GM23248 (cell line): ENCODE data around the gene TCHH. TPM values are rescaled to one million over a fixed set of nuclear protein-coding genes. Genes with fewer than 3 reads are reported as not detected.

Experiments used
- DNase-seq: peaks from one replicate; pipeline ENCODE4 v3.0.0-alpha.2; 2015
- H2AFZ ChIP-seq: fragments of 200-600 bp; sonication (generic); 2 replicates; pipeline ENCODE4 v1.6.1; 2016; ENCODE audit warnings: antibody characterized with exemption
- H3F3A ChIP-seq: fragments of 200-600 bp; sonication (generic); 2 replicates; pipeline ENCODE4 v1.6.1; 2016; ENCODE audit warnings: mild to moderate bottlenecking, antibody characterized with exemption, mixed run types; ENCODE audit not compliant: insufficient read depth
- H3K27ac ChIP-seq: fragments of 200-600 bp; sonication (generic); 2 replicates; pipeline ENCODE4 v1.5.1; 2016; ENCODE audit warnings: mild to moderate bottlenecking
- H3K27me3 ChIP-seq: fragments of 200-600 bp; sonication (generic); replicated peaks from 2 replicates; pipeline ENCODE4 v1.6.1; 2016; ENCODE audit warnings: mild to moderate bottlenecking; ENCODE audit not compliant: insufficient read depth
- H3K36me3 ChIP-seq: fragments of 200-600 bp; sonication (generic); 2 replicates; pipeline ENCODE4 v1.6.1; 2016; ENCODE audit warnings: low read depth, mild to moderate bottlenecking
- H3K4me1 ChIP-seq: fragments of 200-600 bp; sonication (generic); 2 replicates; pipeline ENCODE4 v1.6.1; 2016; ENCODE audit warnings: mild to moderate bottlenecking; ENCODE audit not compliant: insufficient read depth
- H3K4me2 ChIP-seq: fragments of 200-600 bp; sonication (generic); one replicate; pipeline ENCODE4 v1.6.1; 2016; ENCODE audit warnings: mild to moderate bottlenecking; ENCODE audit not compliant: unreplicated experiment
- H3K4me3 ChIP-seq: fragments of 200-600 bp; sonication (generic); 2 replicates; pipeline ENCODE4 v1.5.1; 2016; ENCODE audit warnings: mild to moderate bottlenecking
- H3K79me2 ChIP-seq: fragments of 200-600 bp; sonication (generic); 2 replicates; pipeline ENCODE4 v1.6.1; 2016; ENCODE audit warnings: mild to moderate bottlenecking; ENCODE audit not compliant: insufficient read depth
- H3K9ac ChIP-seq: fragments of 200-600 bp; sonication (generic); 2 replicates; pipeline ENCODE4 v1.6.1; 2016; ENCODE audit warnings: mild to moderate bottlenecking
- H3K9me2 ChIP-seq: fragments of 200-600 bp; sonication (generic); 2 replicates; pipeline ENCODE4 v1.6.1; 2016; ENCODE audit warnings: mixed run types, mild to moderate bottlenecking, moderate library complexity; ENCODE audit not compliant: insufficient read depth
- H3K9me3 ChIP-seq: fragments of 200-600 bp; sonication (generic); one replicate; pipeline ENCODE4 v1.6.1; 2017; ENCODE audit warnings: low read depth
- H4K20me1 ChIP-seq: fragments of 200-600 bp; sonication (generic); 2 replicates; pipeline ENCODE4 v1.6.0; 2016; ENCODE audit not compliant: insufficient read depth
- EZH2 ChIP-seq: fragments of 200-600 bp; sonication (generic); IDR thresholded peaks from 2 replicates; pipeline ENCODE4 v1.6.1; 2018; ENCODE audit warnings: antibody characterized with exemption, mild to moderate bottlenecking; ENCODE audit not compliant: insufficient read depth, poor library complexity, severe bottlenecking
- EZH2phosphoT487 ChIP-seq: fragments of 200-600 bp; sonication (generic); IDR thresholded peaks from 2 replicates; pipeline ENCODE4 v1.6.1; 2018; ENCODE audit warnings: antibody characterized with exemption, moderate library complexity, mild to moderate bottlenecking, low read depth; ENCODE audit not compliant: insufficient read depth
- in situ Hi-C: fragments of 300-500 bp; cut with MboI; formaldehyde crosslinking; loops from 2 replicates; pipeline ENCODE4 v1.15.0; 2020
- polyA plus RNA-seq: library from polyadenylated mRNA; unstranded; fragments of >200 nt; fragmentation: Nextera tagmentation; extraction: Ambion mirVana; gene quantifications from 2 replicates; pipeline ENCODE4 v1.2.1, GENCODE V29; 2016
- small RNA-seq: library from RNA; depleted of rRNA; stranded (forward); fragments of <200 nt; gene quantifications from one replicate; pipeline ENCODE3, GENCODE V24; 2014; ENCODE audit warnings: low read depth, low replicate concordance
- total RNA-seq: library from RNA; depleted of rRNA; stranded (reverse); fragments of >200 nt; shearing (Covaris generic); gene quantifications from 2 replicates; pipeline ENCODE4 v1.2.3, GENCODE V29; 2014; rRNA removed

The TCHH gene
- total and polyA plus RNA-seq, 2 experiments from 2014 or later: 0.08 to 0.22 TPM

DNA sequence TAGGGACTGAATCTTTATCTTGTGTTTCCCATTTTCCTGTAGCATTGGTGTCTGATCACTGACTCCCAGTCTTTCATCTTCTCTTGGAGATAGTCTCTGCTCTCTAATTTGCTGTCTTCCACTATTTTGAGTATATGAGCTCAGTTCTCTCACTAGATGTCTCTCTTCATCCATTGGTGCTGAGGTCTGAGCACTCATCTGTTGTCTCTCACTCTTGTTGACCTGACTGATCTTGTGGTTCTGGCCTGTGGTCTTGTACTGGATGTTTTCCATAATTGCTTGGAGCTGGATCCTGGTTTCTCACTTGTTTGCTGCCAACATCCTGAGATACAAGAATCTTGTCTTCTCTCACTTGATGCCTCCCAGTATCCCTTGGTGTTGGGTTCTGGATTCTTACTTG lies 53.3 kb downstream of the TCHH start:
- no peaks in the 10 kb centered on the region for H3K4me1 ChIP-seq
- in situ Hi-C loops: loop anchor here (10.0 kb wide), 1 partner anchor 393 kb away; no protein-coding TSS in a partner anchor
- no peak for DNase-seq

More for the DNA sequence above, 53.3 kb downstream of the TCHH start:
- no peak overlapping the region for H3K27ac ChIP-seq
- no peaks in the 10 kb centered on the region for H3K79me2 ChIP-seq
- H3K4me3 ChIP-seq: no peak overlapping the region
- no peak overlapping the region for H3K4me2 ChIP-seq
- TF ChIP-seq EZH2: no peak
- TF ChIP-seq EZH2phosphoT487: no peak
- no peak overlapping the region for H2AFZ ChIP-seq
- H4K20me1 ChIP-seq: no peaks in the 10 kb centered on the region
- H3K9me2 ChIP-seq: no peaks in the 10 kb centered on the region
- H3K27me3 ChIP-seq: peaks cover 67% of the 10 kb centered on the region
- no peaks in the 10 kb centered on the region for H3K36me3 ChIP-seq
- no peaks in the 10 kb centered on the region for H3K9me3 ChIP-seq
- no peaks in the 10 kb centered on the region for H3F3A ChIP-seq
- no peak overlapping the region for H3K9ac ChIP-seq

Small RNA genes within 50 kb of the gene (small RNA-seq; reads per million reads assigned to genes)
- gene SPTLC1P4: not detected

Other genes starting within 250 kb of the TCHH start
- 10.0 and 14.6 TPM in 2 replicates for gene THEM4, start 205.9 kb downstream of the TCHH start, total RNA-seq
- gene THEM4, start 205.9 kb downstream of the TCHH start, polyA plus RNA-seq: 17.9 and 19.0 TPM in 2 replicates
- 60.5 and 60.7 TPM in 2 replicates for gene S100A10, start 121.6 kb downstream of the TCHH start, total RNA-seq
- 1,024 and 1,043 TPM in 2 replicates for gene S100A10, start 121.6 kb downstream of the TCHH start, polyA plus RNA-seq
- gene S100A11, start 78.4 kb downstream of the TCHH start, total RNA-seq: 460 and 612 TPM in 2 replicates
- gene S100A11, start 78.4 kb downstream of the TCHH start, polyA plus RNA-seq: 4,050 and 4,052 TPM in 2 replicates
- gene TCHHL1, start 26.4 kb downstream of the TCHH start, total RNA-seq: not detected in 2 replicates
- gene TCHHL1, start 26.4 kb downstream of the TCHH start, polyA plus RNA-seq: not detected in 2 replicates
- gene RPTN, start 43.8 kb upstream of the TCHH start, total RNA-seq: not detected in 2 replicates
- 0.05 TPM in 1 of 2 replicates, not detected in the other for gene RPTN, start 43.8 kb upstream of the TCHH start, polyA plus RNA-seq
- not detected in 2 replicates for gene HRNR, start 108.7 kb upstream of the TCHH start, total RNA-seq
- gene HRNR, start 108.7 kb upstream of the TCHH start, polyA plus RNA-seq: 0.05 TPM in 1 of 2 replicates, not detected in the other
- gene FLG, start 209.8 kb upstream of the TCHH start, total RNA-seq: 2.9 and 3.0 TPM in 2 replicates
- 1.6 and 1.7 TPM in 2 replicates for gene FLG, start 209.8 kb upstream of the TCHH start, polyA plus RNA-seq
- gene FLG2, start 244.6 kb upstream of the TCHH start, total RNA-seq: not detected in 2 replicates
- gene FLG2, start 244.6 kb upstream of the TCHH start, polyA plus RNA-seq: not detected in 2 replicates